Suprapubic skin (tissue), 4 donors: ENCODE results near the gene TCF15. TPM values are rescaled to one million over a fixed set of nuclear protein-coding genes. Genes with fewer than 3 reads are reported as not detected.
"Not testable (repeated sequence)": the region's sequence is repeated elsewhere in the genome, so short reads cannot be mapped to it uniquely, and the experiment has no call there.

Experiments used
- DNase-seq, 2 donors: peaks; one replicate each; pipeline ENCODE4 v3.0.0-alpha.2; 2019; ENCODE audit warnings: low spot score in 2 of 2
- H3K27ac ChIP-seq: fragments of 200-600 bp; sonication (generic); one replicate; pipeline ENCODE4 v1.5.1; 2019
- H3K27me3 ChIP-seq: fragments of 200-600 bp; sonication (generic); one replicate; pipeline ENCODE4 v1.5.1; 2019
- H3K36me3 ChIP-seq: fragments of 200-600 bp; sonication (generic); one replicate; pipeline ENCODE4 v1.5.1; 2019
- H3K4me1 ChIP-seq: fragments of 200-600 bp; sonication (generic); one replicate; pipeline ENCODE4 v1.5.1; 2019
- H3K4me3 ChIP-seq: fragments of 200-600 bp; sonication (generic); one replicate; pipeline ENCODE4 v1.5.1; 2019; ENCODE audit warnings: mild to moderate bottlenecking
- H3K9me3 ChIP-seq: fragments of 200-600 bp; sonication (generic); one replicate; pipeline ENCODE4 v1.5.1; 2019
- CTCF ChIP-seq, 2 donors: fragments of 200-600 bp in 1 of 2; fragments of 450-650 bp in 1 of 2; sonication (generic) in 1 of 2; IDR thresholded peaks; one replicate each; pipeline ENCODE4 v1.5.1; 2016 to 2019; ENCODE audit warnings: antibody characterized with exemption in 2 of 2, mild to moderate bottlenecking in 1 of 2, moderate library complexity in 1 of 2
- EP300 ChIP-seq: sonication (generic); formaldehyde crosslinking; IDR thresholded peaks from one replicate; pipeline ENCODE4 v1.6.1; 2017; ENCODE audit warnings: antibody characterized with exemption
- POLR2A ChIP-seq, 2 donors: fragments of 450-650 bp; IDR thresholded peaks; one replicate each; pipeline ENCODE4 v1.6.1; 2017; ENCODE audit warnings: antibody characterized with exemption in 2 of 2, mild to moderate bottlenecking in 2 of 2, moderate library complexity in 2 of 2
- POLR2AphosphoS5 ChIP-seq, 3 donors: sonication (generic); formaldehyde crosslinking; IDR thresholded peaks; one replicate each; pipeline ENCODE4 v1.6.1; 2017; ENCODE audit warnings: antibody characterized with exemption in 3 of 3
- WGBS: methylation state at CpG from one replicate; pipeline ENCODE4 v1.1.5; 2018; 5-methylcytosine and 5-hydroxymethylcytosine counted together
- total RNA-seq, 4 donors: library from RNA; depleted of rRNA; stranded (reverse); fragments of >200 nt; gene quantifications; one replicate each; pipeline ENCODE4 v1.1.0, GENCODE V29; 2016

The TCF15 gene
- total RNA-seq, 4 donors from 2014 or later, result 0.76 TPM; not detected in 3

GRCh38 chr20:646107-646867, 36.2 kb upstream of the TCF15 start:
- Histone ChIP-seq H3K4me3 (no peak overlapping the region), H3K9me3 (no peaks in the 10 kb centered on the region), H3K4me1 (peaks cover 5% of the 10 kb centered on the region), H3K36me3 (peaks cover 30% of the 10 kb centered on the region), H3K27me3 (peaks cover 9% of the 10 kb centered on the region), H3K27ac (no peak overlapping the region)
- no peak for DNase-seq
- WGBS, result 82% methylated on average over 10 of the region's 10 CpGs
- TF ChIP-seq POLR2A (IDR thresholded peaks at IDR 0.05) (no peak), EP300 (no peak), POLR2AphosphoS5 (IDR thresholded peaks at IDR 0.05) (no peak)

GRCh38 chr20:645318-646106, 35.4 kb upstream of the TCF15 start:
- Histone ChIP-seq H3K4me1 (peaks cover 5% of the 10 kb centered on the region), H3K36me3 (peaks cover 29% of the 10 kb centered on the region), H3K9me3 (no peaks in the 10 kb centered on the region), H3K27ac (no peak overlapping the region), H3K27me3 (peaks cover 9% of the 10 kb centered on the region), H3K4me3 (no peak overlapping the region)
- DNase-seq, result peak in 1 of 2 donors; percentile 74
- 19% methylated on average over 19 of the region's 20 CpGs for WGBS
- TF ChIP-seq EP300, result no peak
- TF ChIP-seq CTCF (IDR thresholded peaks at IDR 0.05), result peak; percentile 67 to 94
- TF ChIP-seq POLR2A (IDR thresholded peaks at IDR 0.05), result no peak

- TF ChIP-seq POLR2A (IDR thresholded peaks at IDR 0.05) (no peak), EP300 (no peak), POLR2AphosphoS5 (IDR thresholded peaks at IDR 0.05) (no peak), CTCF (IDR thresholded peaks at IDR 0.05) (no peak)
- Histone ChIP-seq H3K27ac (no peak overlapping the region), H3K4me1 (peaks cover 5% of the 10 kb centered on the region), H3K36me3 (peaks cover 22% of the 10 kb centered on the region), H3K4me3 (no peak overlapping the region), H3K9me3 (no peaks in the 10 kb centered on the region), H3K27me3 (peaks cover 9% of the 10 kb centered on the region)
- no peak for DNase-seq
- 82% methylated on average over 11 of the region's 11 CpGs for WGBS
These were observed 34.7 kb upstream of the TCF15 start for GRCh38 chr20:644692-645317.

- peaks cover 5% of the 10 kb centered on the region for H3K4me1 ChIP-seq
- H3K9me3 ChIP-seq, result no peaks in the 10 kb centered on the region
- no CpG with 5 or more reads among the region's 57 CpGs for WGBS
- H3K36me3 ChIP-seq, result peaks cover 4% of the 10 kb centered on the region
- H3K4me3 ChIP-seq, result peak overlapping the region; percentile 36
- H3K27me3 ChIP-seq, result peaks cover 9% of the 10 kb centered on the region
- no peak overlapping the region for H3K27ac ChIP-seq
- DNase-seq, result no peak
- TF ChIP-seq POLR2A (IDR thresholded peaks at IDR 0.05), result no peak
- no peak for TF ChIP-seq CTCF (IDR thresholded peaks at IDR 0.05)
These were observed 32.5 kb upstream of the TCF15 start for GRCh38 chr20:642398-643174.

GRCh38 chr20:642013-642397, 31.9 kb upstream of the TCF15 start:
- not testable (repeated sequence) for H3K27ac ChIP-seq
- no CpG with 5 or more reads among the region's 13 CpGs for WGBS

More at GRCh38 chr20:642013-642397, 31.9 kb upstream of the TCF15 start:
- DNase-seq, H3K36me3 ChIP-seq, H3K4me1 ChIP-seq, H3K27me3 ChIP-seq, H3K9me3 ChIP-seq: not testable (repeated sequence)
- peak overlapping the region; percentile 36 for H3K4me3 ChIP-seq
